HepG2 (cell line): ENCODE measurements around the gene FYTTD1. TPM values are rescaled to one million over a fixed set of nuclear protein-coding genes. Genes with fewer than 3 reads are reported as not detected.

Source experiments
- ARHGAP35 ChIP-seq: sonication (generic); formaldehyde crosslinking; IDR thresholded peaks from 2 replicates; pipeline ENCODE4 v1.9.0; 2022; ENCODE audit warnings: mild to moderate bottlenecking, inconsistent platforms, moderate library complexity, missing genetic modification reagents, borderline replicate concordance
- ASH2L ChIP-seq: fragments of 300-600, 200-600 bp; sonication (generic); IDR thresholded peaks from 2 replicates; pipeline ENCODE4 v1.7.0; 2017; ENCODE audit warnings: low read depth, mild to moderate bottlenecking, moderate library complexity, mixed read lengths, low read length; ENCODE audit not compliant: insufficient read length
- FOXA1 ChIP-seq, 2 experiments: fragments of 450-650 bp in 1 of 2; sonication (generic) in 1 of 2; formaldehyde crosslinking in 1 of 2; IDR thresholded peaks; 2 replicates each; pipeline versions ENCODE4 v1.4.0 to v1.6.1; 2016 to 2020; ENCODE audit warnings: missing genetic modification reagents in 1 of 2
- HDAC1 ChIP-seq: sonication (generic); formaldehyde crosslinking; IDR thresholded peaks from 2 replicates; pipeline ENCODE4 v1.5.1; 2020; ENCODE audit warnings: mild to moderate bottlenecking, missing genetic modification reagents
- HMG20A ChIP-seq: IDR thresholded peaks from 2 replicates; pipeline ENCODE4 v1.6.1; 2016; ENCODE audit warnings: borderline replicate concordance
- IRF2 ChIP-seq: IDR thresholded peaks from 2 replicates; pipeline ENCODE4 v1.6.1; 2018; ENCODE audit warnings: missing genetic modification reagents, missing compliant biosample characterization
- KAT2B ChIP-seq: fragments of 150-350 bp; IDR thresholded peaks from 2 replicates; pipeline ENCODE4 v1.6.1; 2014; ENCODE audit warnings: low read depth, low read length, borderline replicate concordance
- KLF15 ChIP-seq: sonication (generic); formaldehyde crosslinking; IDR thresholded peaks from 2 replicates; pipeline ENCODE4 v1.8.1; 2023; ENCODE audit warnings: borderline replicate concordance, mild to moderate bottlenecking, inconsistent platforms, missing genetic modification reagents, mixed read lengths
- MEF2D ChIP-seq: sonication (generic); formaldehyde crosslinking; IDR thresholded peaks from 2 replicates; pipeline ENCODE4 v1.5.1; 2020; ENCODE audit warnings: mild to moderate bottlenecking, missing genetic modification reagents
- PTBP1 ChIP-seq: fragments of 200-400 bp; formaldehyde crosslinking; IDR thresholded peaks from 2 replicates; pipeline ENCODE4 v1.6.1; 2018; ENCODE audit warnings: low read length, low read depth; ENCODE audit not compliant: poor library complexity, severe bottlenecking
- SOX5 ChIP-seq: IDR thresholded peaks from 2 replicates; pipeline ENCODE4 v1.6.1; 2016; ENCODE audit warnings: borderline replicate concordance
- SRSF1 ChIP-seq: fragments of 200-400 bp; formaldehyde crosslinking; optimal IDR thresholded peaks from 2 replicates; pipeline ENCODE3; 2017; ENCODE audit warnings: mild to moderate bottlenecking, low read depth, low read length, moderate library complexity
- ZMYM3 ChIP-seq: sonication (generic); formaldehyde crosslinking; IDR thresholded peaks from 2 replicates; pipeline ENCODE4 v1.5.1; 2020; ENCODE audit warnings: mild to moderate bottlenecking, missing genetic modification reagents
- ZNF331 ChIP-seq: sonication (generic); formaldehyde crosslinking; IDR thresholded peaks from 2 replicates; pipeline ENCODE4 v1.4.0; 2020; ENCODE audit warnings: missing genetic modification reagents
- polyA plus RNA-seq, 8 experiments: library from polyadenylated mRNA; depleted of rRNA in 3 of 8; stranded (reverse) in 7 of 8; unstranded in 1 of 8; fragments of >200 nt; fragmentation: Illumina TruSeq in 4 of 8; extraction: Trizol in 4 of 8; gene quantifications; 2 replicates each; pipeline versions ENCODE4 v1.2.1 to v1.2.3, GENCODE V29; 2011 to 2016; ENCODE audit warnings: low read depth in 4 of 8, missing spikeins in 1 of 8, mixed read lengths in 1 of 8; ENCODE audit not compliant: insufficient read depth in 1 of 8
- total RNA-seq, 5 experiments: library from RNA; depleted of rRNA; stranded (reverse); fragments of >200 nt; fragmentation: Illumina TruSeq; extraction: Trizol; gene quantifications; 2 replicates each; pipeline ENCODE4 v1.2.3, GENCODE V29; 2016; ENCODE audit warnings: low read depth in 1 of 5
- TF ChIP-seq, protein P1 (sequence below): sonication (generic); formaldehyde crosslinking; IDR thresholded peaks from 2 replicates; pipeline ENCODE4 v1.8.1; 2022; ENCODE audit warnings: mild to moderate bottlenecking, missing genetic modification reagents
- TF ChIP-seq, protein P2 (sequence below): sonication (generic); formaldehyde crosslinking; IDR thresholded peaks from 2 replicates; pipeline ENCODE4 v1.9.0; 2021; ENCODE audit warnings: missing genetic modification reagents, mild to moderate bottlenecking, borderline replicate concordance
- TF ChIP-seq, protein P3 (sequence below): sonication (generic); formaldehyde crosslinking; IDR thresholded peaks from 2 replicates; pipeline ENCODE4 v1.5.1; 2020; ENCODE audit warnings: missing genetic modification reagents, mild to moderate bottlenecking, borderline replicate concordance
- TF ChIP-seq, protein P4 (sequence below): sonication (generic); formaldehyde crosslinking; IDR thresholded peaks from 2 replicates; pipeline ENCODE4 v1.4.0; 2020; ENCODE audit warnings: missing genetic modification reagents, borderline replicate concordance
- TF ChIP-seq, protein P5 (sequence below): sonication (generic); formaldehyde crosslinking; IDR thresholded peaks from 2 replicates; pipeline ENCODE4 v1.5.0; 2020; ENCODE audit warnings: missing genetic modification reagents

Gene FYTTD1
- total and polyA plus RNA-seq, 2 of the 13 experiments (the other 11 are each of a cell fraction or from before 2014, with no cell fraction given) = 6.5 to 28.8 TPM

DNA sequence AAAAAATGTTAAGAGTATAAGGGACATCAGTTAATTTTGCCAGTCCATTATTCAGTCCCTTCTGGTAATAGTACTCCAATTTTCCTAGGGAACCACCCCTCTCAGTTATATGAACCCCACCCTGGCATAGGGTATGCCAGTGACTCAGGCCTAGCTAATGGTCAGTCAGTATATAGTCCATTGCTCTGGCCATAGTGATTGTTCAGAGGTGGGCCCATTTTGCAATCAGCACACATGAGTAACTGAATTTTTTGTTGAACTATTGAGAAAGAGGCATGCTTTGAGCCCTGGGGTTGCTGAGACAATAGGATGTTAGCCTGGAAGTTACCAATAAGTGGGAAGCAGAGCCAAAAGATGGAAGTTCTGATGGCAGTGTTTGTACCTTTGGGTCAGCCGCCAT is 45.5 kb downstream of the FYTTD1 start (continued):
- TF ChIP-seq, protein P1, sequence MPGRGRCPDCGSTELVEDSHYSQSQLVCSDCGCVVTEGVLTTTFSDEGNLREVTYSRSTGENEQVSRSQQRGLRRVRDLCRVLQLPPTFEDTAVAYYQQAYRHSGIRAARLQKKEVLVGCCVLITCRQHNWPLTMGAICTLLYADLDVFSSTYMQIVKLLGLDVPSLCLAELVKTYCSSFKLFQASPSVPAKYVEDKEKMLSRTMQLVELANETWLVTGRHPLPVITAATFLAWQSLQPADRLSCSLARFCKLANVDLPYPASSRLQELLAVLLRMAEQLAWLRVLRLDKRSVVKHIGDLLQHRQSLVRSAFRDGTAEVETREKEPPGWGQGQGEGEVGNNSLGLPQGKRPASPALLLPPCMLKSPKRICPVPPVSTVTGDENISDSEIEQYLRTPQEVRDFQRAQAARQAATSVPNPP (CRISPR knock-in tag) = no peak
- TF ChIP-seq KAT2B (no peak), HDAC1 (CRISPR knock-in tag) (0 out of 2 replicates have a peak, but pooled peaks have one; percentile 38), ZNF331 (CRISPR knock-in tag) (0 out of 2 replicates have a peak, but pooled peaks have one; percentile 36), SOX5 (CRISPR knock-in tag) (peak; percentile 87), SRSF1 (no peak), ASH2L (no peak), PTBP1 (no peak), ARHGAP35 (CRISPR knock-in tag) (no peak), FOXA1 (IDR thresholded peaks at IDR 0.05) (no peak), FOXA1 (CRISPR knock-in tag; IDR thresholded peaks at IDR 0.05) (peak; percentile 60), IRF2 (CRISPR knock-in tag) (peak; percentile 40; the same call in 1 of the 2 replicates), ZMYM3 (CRISPR knock-in tag) (no peak), HMG20A (CRISPR knock-in tag) (0 out of 2 replicates have a peak, but pooled peaks have one; percentile 30), KLF15 (no peak), MEF2D (CRISPR knock-in tag) (no peak)
- TF ChIP-seq, protein P2, sequence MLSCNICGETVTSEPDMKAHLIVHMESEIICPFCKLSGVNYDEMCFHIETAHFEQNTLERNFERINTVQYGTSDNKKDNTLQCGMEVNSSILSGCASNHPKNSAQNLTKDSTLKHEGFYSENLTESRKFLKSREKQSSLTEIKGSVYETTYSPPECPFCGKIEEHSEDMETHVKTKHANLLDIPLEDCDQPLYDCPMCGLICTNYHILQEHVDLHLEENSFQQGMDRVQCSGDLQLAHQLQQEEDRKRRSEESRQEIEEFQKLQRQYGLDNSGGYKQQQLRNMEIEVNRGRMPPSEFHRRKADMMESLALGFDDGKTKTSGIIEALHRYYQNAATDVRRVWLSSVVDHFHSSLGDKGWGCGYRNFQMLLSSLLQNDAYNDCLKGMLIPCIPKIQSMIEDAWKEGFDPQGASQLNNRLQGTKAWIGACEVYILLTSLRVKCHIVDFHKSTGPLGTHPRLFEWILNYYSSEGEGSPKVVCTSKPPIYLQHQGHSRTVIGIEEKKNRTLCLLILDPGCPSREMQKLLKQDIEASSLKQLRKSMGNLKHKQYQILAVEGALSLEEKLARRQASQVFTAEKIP (CRISPR knock-in tag) = no peak
- TF ChIP-seq, protein P3, sequence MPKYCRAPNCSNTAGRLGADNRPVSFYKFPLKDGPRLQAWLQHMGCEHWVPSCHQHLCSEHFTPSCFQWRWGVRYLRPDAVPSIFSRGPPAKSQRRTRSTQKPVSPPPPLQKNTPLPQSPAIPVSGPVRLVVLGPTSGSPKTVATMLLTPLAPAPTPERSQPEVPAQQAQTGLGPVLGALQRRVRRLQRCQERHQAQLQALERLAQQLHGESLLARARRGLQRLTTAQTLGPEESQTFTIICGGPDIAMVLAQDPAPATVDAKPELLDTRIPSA (CRISPR knock-in tag) = no peak
- TF ChIP-seq, protein P4, sequence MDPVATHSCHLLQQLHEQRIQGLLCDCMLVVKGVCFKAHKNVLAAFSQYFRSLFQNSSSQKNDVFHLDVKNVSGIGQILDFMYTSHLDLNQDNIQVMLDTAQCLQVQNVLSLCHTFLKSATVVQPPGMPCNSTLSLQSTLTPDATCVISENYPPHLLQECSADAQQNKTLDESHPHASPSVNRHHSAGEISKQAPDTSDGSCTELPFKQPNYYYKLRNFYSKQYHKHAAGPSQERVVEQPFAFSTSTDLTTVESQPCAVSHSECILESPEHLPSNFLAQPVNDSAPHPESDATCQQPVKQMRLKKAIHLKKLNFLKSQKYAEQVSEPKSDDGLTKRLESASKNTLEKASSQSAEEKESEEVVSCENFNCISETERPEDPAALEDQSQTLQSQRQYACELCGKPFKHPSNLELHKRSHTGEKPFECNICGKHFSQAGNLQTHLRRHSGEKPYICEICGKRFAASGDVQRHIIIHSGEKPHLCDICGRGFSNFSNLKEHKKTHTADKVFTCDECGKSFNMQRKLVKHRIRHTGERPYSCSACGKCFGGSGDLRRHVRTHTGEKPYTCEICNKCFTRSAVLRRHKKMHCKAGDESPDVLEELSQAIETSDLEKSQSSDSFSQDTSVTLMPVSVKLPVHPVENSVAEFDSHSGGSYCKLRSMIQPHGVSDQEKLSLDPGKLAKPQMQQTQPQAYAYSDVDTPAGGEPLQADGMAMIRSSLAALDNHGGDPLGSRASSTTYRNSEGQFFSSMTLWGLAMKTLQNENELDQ (CRISPR knock-in tag) = no peak
- TF ChIP-seq, protein P5, sequence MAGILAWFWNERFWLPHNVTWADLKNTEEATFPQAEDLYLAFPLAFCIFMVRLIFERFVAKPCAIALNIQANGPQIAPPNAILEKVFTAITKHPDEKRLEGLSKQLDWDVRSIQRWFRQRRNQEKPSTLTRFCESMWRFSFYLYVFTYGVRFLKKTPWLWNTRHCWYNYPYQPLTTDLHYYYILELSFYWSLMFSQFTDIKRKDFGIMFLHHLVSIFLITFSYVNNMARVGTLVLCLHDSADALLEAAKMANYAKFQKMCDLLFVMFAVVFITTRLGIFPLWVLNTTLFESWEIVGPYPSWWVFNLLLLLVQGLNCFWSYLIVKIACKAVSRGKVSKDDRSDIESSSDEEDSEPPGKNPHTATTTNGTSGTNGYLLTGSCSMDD (CRISPR knock-in tag) = no peak
